Loucy (cell line): Measurements from ENCODE around the gene EIF3F.

ENCODE experiments used
- H2AFZ ChIP-seq: fragments of 200-600 bp; sonication (generic); 2 replicates; pipeline ENCODE4 v1.6.0; 2016; ENCODE audit warnings: antibody characterized with exemption, mild to moderate bottlenecking, low read length, moderate library complexity
- H3F3A ChIP-seq: fragments of 200-600 bp; 2 replicates; pipeline ENCODE4 v1.6.0; 2016; ENCODE audit warnings: antibody characterized with exemption, low read depth, mild to moderate bottlenecking
- H3K27me3 ChIP-seq: fragments of 200-600 bp; sonication (generic); 2 replicates; pipeline ENCODE4 v1.6.1; 2014; ENCODE audit warnings: low read length, mild to moderate bottlenecking; ENCODE audit not compliant: insufficient read depth, poor library complexity, severe bottlenecking
- H3K36me3 ChIP-seq: fragments of 200-600 bp; sonication (generic); 2 replicates; pipeline ENCODE4 v1.6.1; 2016; ENCODE audit warnings: low read length; ENCODE audit not compliant: insufficient read depth
- H3K4me1 ChIP-seq: fragments of 200-600 bp; sonication (generic); 2 replicates; pipeline ENCODE4 v1.5.1; 2014; ENCODE audit warnings: low read length, mild to moderate bottlenecking; ENCODE audit not compliant: insufficient read depth, poor library complexity, severe bottlenecking
- H3K4me2 ChIP-seq: fragments of 200-600 bp; sonication (generic); 2 replicates; pipeline ENCODE4 v1.6.0; 2014; ENCODE audit warnings: antibody characterized with exemption, low read length, low read depth, mild to moderate bottlenecking; ENCODE audit not compliant: poor library complexity, severe bottlenecking
- H3K4me3 ChIP-seq: fragments of 200-600 bp; sonication (generic); 2 replicates; pipeline ENCODE4 v1.5.1; 2014; ENCODE audit warnings: low read length, mild to moderate bottlenecking, mixed read lengths; ENCODE audit not compliant: poor library complexity, severe bottlenecking
- H3K79me2 ChIP-seq: fragments of 200-600 bp; sonication (generic); 2 replicates; pipeline ENCODE4 v1.6.1; 2014; ENCODE audit warnings: low read length; ENCODE audit not compliant: insufficient read depth
- H3K9ac ChIP-seq: fragments of 200-600 bp; sonication (generic); 2 replicates; pipeline ENCODE4 v1.6.0; 2014; ENCODE audit warnings: mild to moderate bottlenecking, low read depth, low read length, moderate library complexity; ENCODE audit not compliant: poor library complexity, severe bottlenecking
- H3K9me2 ChIP-seq: fragments of 200-600 bp; sonication (generic); replicated peaks from 2 replicates; pipeline ENCODE4 v1.6.1; 2016; ENCODE audit warnings: low read depth, low read length, mixed read lengths
- H3K9me3 ChIP-seq: fragments of 200-600 bp; sonication (generic); 2 replicates; pipeline ENCODE4 v1.6.1; 2014; ENCODE audit warnings: mild to moderate bottlenecking, antibody characterized with exemption, low read length, low read depth; ENCODE audit not compliant: insufficient read depth
- H4K20me1 ChIP-seq: fragments of 200-600 bp; sonication (generic); 2 replicates; pipeline ENCODE4 v1.6.0; 2014; ENCODE audit warnings: antibody characterized with exemption, low read length, mild to moderate bottlenecking; ENCODE audit not compliant: insufficient read depth, poor library complexity, severe bottlenecking
- EZH2phosphoT487 ChIP-seq: fragments of 200-600 bp; IDR thresholded peaks from 2 replicates; pipeline ENCODE4 v1.6.1; 2018; ENCODE audit warnings: antibody characterized with exemption, mild to moderate bottlenecking, moderate library complexity, borderline replicate concordance
- TF ChIP-seq, protein P1 (sequence below): fragments of 200-600 bp; sonication (generic); conservative IDR thresholded peaks from 2 replicates; pipeline ENCODE4 v1.5.1; 2014; ENCODE audit warnings: mild to moderate bottlenecking, antibody characterized with exemption, low read length

EIF3F gene

DNA sequence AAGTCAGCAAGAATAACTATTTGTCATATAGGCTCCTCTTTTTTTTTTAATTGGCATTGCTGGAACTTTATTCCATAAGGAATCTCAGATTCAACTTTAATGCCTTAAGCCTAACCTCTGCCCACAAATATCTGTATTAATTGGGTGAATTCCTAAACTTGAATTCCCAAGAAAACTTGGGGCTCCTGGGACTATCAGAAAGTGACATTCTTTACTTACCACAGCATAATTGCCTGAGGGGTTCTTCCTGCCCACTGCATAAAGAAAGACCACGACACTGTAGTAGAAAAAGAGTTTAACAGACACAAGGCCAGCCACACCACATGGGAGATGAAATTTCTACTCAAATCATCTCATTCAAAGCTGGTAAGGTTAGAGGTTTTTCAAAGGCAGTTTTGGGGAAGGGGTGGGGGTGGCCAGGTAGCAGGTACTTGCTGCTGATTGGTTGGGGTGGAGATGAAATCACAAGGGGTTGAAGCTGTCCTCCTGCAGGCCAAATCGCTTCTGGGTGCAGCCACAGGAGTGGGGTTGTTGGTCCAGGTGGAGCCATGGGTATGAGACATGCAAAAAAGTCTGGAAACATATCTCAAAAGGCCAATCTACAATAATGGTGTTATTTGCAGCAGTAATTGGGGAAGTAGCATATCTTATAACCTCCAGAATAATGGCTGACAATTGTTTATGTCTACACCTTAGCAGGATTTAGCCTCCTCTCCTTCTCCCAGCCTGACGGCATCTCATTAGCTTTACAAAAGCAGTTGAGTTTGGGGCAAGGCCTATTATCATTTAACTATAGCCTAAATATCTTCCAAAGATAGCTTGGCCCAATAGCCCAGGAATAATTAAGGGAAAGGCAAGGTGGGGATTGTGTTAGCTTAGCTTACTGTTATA lies 17.1 kb upstream of the EIF3F start:
- H3K79me2 ChIP-seq, result no peaks in the 10 kb centered on the region
- no peaks in the 10 kb centered on the region for H3K27me3 ChIP-seq
- no peaks in the 10 kb centered on the region for H4K20me1 ChIP-seq
- TF ChIP-seq EZH2phosphoT487, result no peak
- TF ChIP-seq, protein P1, sequence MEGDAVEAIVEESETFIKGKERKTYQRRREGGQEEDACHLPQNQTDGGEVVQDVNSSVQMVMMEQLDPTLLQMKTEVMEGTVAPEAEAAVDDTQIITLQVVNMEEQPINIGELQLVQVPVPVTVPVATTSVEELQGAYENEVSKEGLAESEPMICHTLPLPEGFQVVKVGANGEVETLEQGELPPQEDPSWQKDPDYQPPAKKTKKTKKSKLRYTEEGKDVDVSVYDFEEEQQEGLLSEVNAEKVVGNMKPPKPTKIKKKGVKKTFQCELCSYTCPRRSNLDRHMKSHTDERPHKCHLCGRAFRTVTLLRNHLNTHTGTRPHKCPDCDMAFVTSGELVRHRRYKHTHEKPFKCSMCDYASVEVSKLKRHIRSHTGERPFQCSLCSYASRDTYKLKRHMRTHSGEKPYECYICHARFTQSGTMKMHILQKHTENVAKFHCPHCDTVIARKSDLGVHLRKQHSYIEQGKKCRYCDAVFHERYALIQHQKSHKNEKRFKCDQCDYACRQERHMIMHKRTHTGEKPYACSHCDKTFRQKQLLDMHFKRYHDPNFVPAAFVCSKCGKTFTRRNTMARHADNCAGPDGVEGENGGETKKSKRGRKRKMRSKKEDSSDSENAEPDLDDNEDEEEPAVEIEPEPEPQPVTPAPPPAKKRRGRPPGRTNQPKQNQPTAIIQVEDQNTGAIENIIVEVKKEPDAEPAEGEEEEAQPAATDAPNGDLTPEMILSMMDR, result no peak
- H3K9ac ChIP-seq, result no peak overlapping the region
- no peaks in the 10 kb centered on the region for H3K9me3 ChIP-seq
- no peaks in the 10 kb centered on the region for H3K9me2 ChIP-seq
- H3K4me1 ChIP-seq, result no peaks in the 10 kb centered on the region
- no peak overlapping the region for H3K4me3 ChIP-seq
- H3F3A ChIP-seq, result no peaks in the 10 kb centered on the region
- H2AFZ ChIP-seq, result no peak overlapping the region
- H3K36me3 ChIP-seq, result no peaks in the 10 kb centered on the region
- H3K4me2 ChIP-seq, result no peak overlapping the region

- H3K4me1 ChIP-seq, result no peaks in the 10 kb centered on the region
- H3K36me3 ChIP-seq, result no peaks in the 10 kb centered on the region
- H3K9me2 ChIP-seq, result no peaks in the 10 kb centered on the region
- no peaks in the 10 kb centered on the region for H3F3A ChIP-seq
- no peaks in the 10 kb centered on the region for H3K27me3 ChIP-seq
- no peaks in the 10 kb centered on the region for H3K9me3 ChIP-seq
- no peaks in the 10 kb centered on the region for H3K79me2 ChIP-seq
- no peak overlapping the region for H3K4me2 ChIP-seq
- H4K20me1 ChIP-seq, result no peaks in the 10 kb centered on the region
- no peak overlapping the region for H3K4me3 ChIP-seq
- TF ChIP-seq, protein P1, result no peak
- no peak for TF ChIP-seq EZH2phosphoT487
- H2AFZ ChIP-seq, result no peak overlapping the region
- H3K9ac ChIP-seq, result no peak overlapping the region
These were observed 15.3 kb upstream of the EIF3F start for GRCh38 chr11:7971846-7972245.

DNA sequence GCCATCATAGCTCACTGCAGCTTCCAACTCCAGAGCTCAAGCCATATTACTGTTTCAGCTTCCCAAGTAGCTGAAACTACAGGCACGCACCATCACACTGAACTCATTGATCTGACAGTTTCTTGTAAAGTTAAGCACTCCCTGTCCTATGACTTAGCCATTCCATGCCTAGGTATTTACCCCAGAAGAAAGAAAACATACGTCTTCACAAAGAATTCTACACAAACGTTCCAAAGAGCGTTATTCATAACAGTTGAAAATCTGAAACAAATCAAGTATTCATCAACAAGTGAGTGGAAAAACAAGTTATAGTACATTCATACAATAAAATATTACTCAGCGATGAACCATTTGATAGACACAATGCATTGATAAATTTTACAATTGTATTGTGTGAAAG lies 14.1 kb upstream of the EIF3F start:
- Histone ChIP-seq H3K79me2 (no peaks in the 10 kb centered on the region), H3K4me2 (no peak overlapping the region), H4K20me1 (no peaks in the 10 kb centered on the region), H3K36me3 (no peaks in the 10 kb centered on the region), H3K9ac (no peak overlapping the region), H2AFZ (no peak overlapping the region), H3K9me2 (no peaks in the 10 kb centered on the region), H3K9me3 (no peaks in the 10 kb centered on the region), H3F3A (no peaks in the 10 kb centered on the region), H3K27me3 (no peaks in the 10 kb centered on the region), H3K4me1 (no peaks in the 10 kb centered on the region), H3K4me3 (no peak overlapping the region)
- TF ChIP-seq, protein P1, result no peak
- TF ChIP-seq EZH2phosphoT487, result no peak
